AG04450 (cell line): ENCODE data around the gene SPRYD7. TPM values are rescaled to one million over a fixed set of nuclear protein-coding genes. Genes with fewer than 3 reads are reported as not detected.

Source experiments
- CTCF ChIA-PET: fragments of 300-600, 350-600 bp; formaldehyde crosslinking; extraction: SDS; loops from one replicate; lab custom pipeline; 2022; ENCODE audit warnings: antibody characterized with exemption, inconsistent platforms; lab: Charles Lee
- POLR2A ChIA-PET: fragments of 350-600 bp; formaldehyde crosslinking; extraction: SDS; loops from one replicate; lab custom pipeline; 2021; ENCODE audit warnings: antibody characterized with exemption, inconsistent platforms; lab: Yijun Ruan, JAX
- DNase-seq: peaks from one replicate; pipeline ENCODE4 v3.0.0-alpha.2; 2011; ENCODE audit warnings: low read depth, low spot score
- H3K27ac ChIP-seq: one replicate; pipeline ENCODE4 v1.5.1; 2012; ENCODE audit warnings: low read depth, low read length, control low read depth
- H3K27me3 ChIP-seq: one replicate; pipeline ENCODE4 v1.6.0; 2012; ENCODE audit warnings: low read length; ENCODE audit not compliant: control insufficient read depth, insufficient read depth
- H3K4me3 ChIP-seq: 2 replicates; pipeline ENCODE4 v1.5.1; 2011; ENCODE audit warnings: mild to moderate bottlenecking, low read depth, low read length, control low read depth
- H3K9me3 ChIP-seq: 2 replicates; pipeline ENCODE4 v1.5.1; 2012; ENCODE audit warnings: low read length; ENCODE audit not compliant: control insufficient read depth, insufficient read depth
- polyA plus RNA-seq: library from polyadenylated mRNA; depleted of rRNA; stranded (reverse); fragments of >200 nt; gene quantifications from 2 replicates; pipeline ENCODE4 v1.2.3, GENCODE V29; 2011; rRNA removed
- small RNA-seq: library from RNA; depleted of rRNA; stranded (forward); fragments of <200 nt; gene quantifications from one replicate; pipeline ENCODE3, GENCODE V24; 2012; ENCODE audit warnings: low read depth; ENCODE audit not compliant: insufficient read length
- TF ChIP-seq, protein P1 (sequence below): IDR thresholded peaks from 2 replicates; pipeline ENCODE4 v1.5.1; 2011; ENCODE audit warnings: low read depth, low read length, control low read depth, inconsistent platforms

SPRYD7 gene
- polyA plus RNA-seq, 1 experiment = 8.0 TPM

DNA sequence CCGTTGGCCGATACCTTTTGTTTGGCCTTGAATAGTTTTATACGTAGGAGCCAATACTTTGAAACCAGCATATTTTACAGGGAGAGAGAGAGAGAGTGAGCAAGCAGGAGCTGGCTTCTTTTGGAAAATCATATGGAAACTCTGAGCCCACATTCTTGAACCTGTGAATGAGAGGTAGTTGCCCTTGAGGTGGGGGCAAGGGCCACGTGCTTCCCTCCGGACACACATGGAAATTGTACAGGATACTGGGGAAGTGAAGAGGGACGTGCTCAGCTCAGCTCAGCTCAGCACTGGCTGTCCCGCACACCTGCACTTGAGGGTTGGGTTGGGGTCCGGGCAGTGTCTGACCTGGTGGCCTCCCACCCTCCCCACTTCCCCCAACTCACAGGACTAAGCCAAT, 68.3 kb downstream of the SPRYD7 start:
- TF ChIP-seq, protein P1, sequence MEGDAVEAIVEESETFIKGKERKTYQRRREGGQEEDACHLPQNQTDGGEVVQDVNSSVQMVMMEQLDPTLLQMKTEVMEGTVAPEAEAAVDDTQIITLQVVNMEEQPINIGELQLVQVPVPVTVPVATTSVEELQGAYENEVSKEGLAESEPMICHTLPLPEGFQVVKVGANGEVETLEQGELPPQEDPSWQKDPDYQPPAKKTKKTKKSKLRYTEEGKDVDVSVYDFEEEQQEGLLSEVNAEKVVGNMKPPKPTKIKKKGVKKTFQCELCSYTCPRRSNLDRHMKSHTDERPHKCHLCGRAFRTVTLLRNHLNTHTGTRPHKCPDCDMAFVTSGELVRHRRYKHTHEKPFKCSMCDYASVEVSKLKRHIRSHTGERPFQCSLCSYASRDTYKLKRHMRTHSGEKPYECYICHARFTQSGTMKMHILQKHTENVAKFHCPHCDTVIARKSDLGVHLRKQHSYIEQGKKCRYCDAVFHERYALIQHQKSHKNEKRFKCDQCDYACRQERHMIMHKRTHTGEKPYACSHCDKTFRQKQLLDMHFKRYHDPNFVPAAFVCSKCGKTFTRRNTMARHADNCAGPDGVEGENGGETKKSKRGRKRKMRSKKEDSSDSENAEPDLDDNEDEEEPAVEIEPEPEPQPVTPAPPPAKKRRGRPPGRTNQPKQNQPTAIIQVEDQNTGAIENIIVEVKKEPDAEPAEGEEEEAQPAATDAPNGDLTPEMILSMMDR = no peak
- H3K27ac ChIP-seq = no peak overlapping the region
- no peaks in the 10 kb centered on the region for H3K9me3 ChIP-seq
- no peaks in the 10 kb centered on the region for H3K27me3 ChIP-seq
- CTCF ChIA-PET = no interaction called here
- H3K4me3 ChIP-seq = no peak overlapping the region
- POLR2A ChIA-PET = no interaction called here
- DNase-seq = no peak

DNA sequence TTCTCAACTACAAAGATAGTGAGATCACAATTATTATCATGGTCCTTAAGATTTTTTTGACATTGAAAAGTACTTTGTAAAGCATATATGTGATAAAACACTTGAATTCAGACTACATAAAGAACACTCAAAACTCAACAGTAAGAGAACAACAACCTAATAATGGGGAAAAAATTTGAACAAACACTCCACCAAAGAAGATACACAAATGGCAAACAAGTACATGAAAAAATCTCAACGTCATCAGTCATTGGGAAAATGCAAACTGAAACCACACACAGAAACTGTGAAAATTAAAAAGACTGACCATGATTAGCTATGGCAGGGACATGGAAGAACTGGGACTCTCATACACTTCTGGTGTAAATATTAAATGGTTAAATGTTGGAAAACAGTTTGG, 70.9 kb downstream of the SPRYD7 start:
- Histone ChIP-seq H3K4me3 (no peak overlapping the region), H3K27me3 (no peaks in the 10 kb centered on the region), H3K27ac (no peak overlapping the region), H3K9me3 (no peaks in the 10 kb centered on the region)
- ChIA-PET CTCF (no interaction called here), POLR2A (no interaction called here)
- no peak for DNase-seq
- TF ChIP-seq, protein P1 = no peak

DNA sequence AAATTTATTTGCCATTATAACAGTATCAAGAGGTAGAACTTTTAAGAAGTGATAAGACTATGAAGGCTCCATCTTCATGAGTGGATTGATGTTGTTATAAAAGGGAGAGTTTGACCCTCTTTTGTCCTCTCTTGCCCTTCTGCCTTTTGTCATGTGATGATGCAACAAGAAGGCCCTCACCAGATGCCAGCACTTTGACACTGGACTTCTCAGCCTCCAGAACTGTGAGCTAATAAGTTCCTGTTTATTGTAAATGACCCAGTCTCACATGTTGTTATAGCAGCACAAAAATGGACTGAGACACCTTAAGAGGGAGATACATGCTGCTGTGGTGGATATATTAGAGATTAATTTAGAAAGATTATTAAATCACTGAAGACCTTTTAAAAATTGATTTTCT, 71.6 kb downstream of the SPRYD7 start:
- POLR2A ChIA-PET = no interaction called here
- H3K27me3 ChIP-seq = no peaks in the 10 kb centered on the region
- no peaks in the 10 kb centered on the region for H3K9me3 ChIP-seq
- H3K27ac ChIP-seq = no peak overlapping the region
- TF ChIP-seq, protein P1 = no peak
- no peak overlapping the region for H3K4me3 ChIP-seq
- no peak for DNase-seq
- CTCF ChIA-PET = no interaction called here

Small RNA genes lying within 50 kb of the gene (small RNA-seq; reads per million reads assigned to genes)
- gene RNY4P30 = not detected
- gene RNY4P9 = not detected

Other genes with a start within 250 kb of the SPRYD7 start
- gene EBPL, start 244.9 kb downstream of the SPRYD7 start, polyA plus RNA-seq = 113 and 131 TPM in 2 replicates
- 41.4 and 50.7 TPM in 2 replicates for gene KPNA3, start 143.7 kb downstream of the SPRYD7 start, polyA plus RNA-seq
- 25.4 and 33.3 TPM in 2 replicates for gene TRIM13, start 60.7 kb upstream of the SPRYD7 start, polyA plus RNA-seq
- gene KCNRG, start 79.1 kb upstream of the SPRYD7 start, polyA plus RNA-seq = 1.5 and 2.1 TPM in 2 replicates